Measurements from ENCODE around the gene FYN. TPM values are rescaled to one million over a fixed set of nuclear protein-coding genes. Genes with fewer than 3 reads are reported as not detected.

The FYN gene
- polyA plus RNA-seq, 1 donor (not counting 4 experiments of a cell fraction or from before 2014, with no cell fraction given), result 24.7 TPM

- H3K4me3 ChIP-seq (ENCODE audit: control insufficient read depth in 2 of 3, extremely low read depth in 1 of 3, insufficient read depth in 2 of 3, low read depth in 1 of 3, low read length in 3 of 3), result no peak overlapping the region
- DNase-seq (ENCODE audit: low read depth, low spot score), result no peak
- peaks cover 2% of the 10 kb centered on the region for H3K79me2 ChIP-seq (ENCODE audit: control insufficient read depth, insufficient read depth, low read length)
- no peak overlapping the region for H3K9ac ChIP-seq (ENCODE audit: control insufficient read depth, extremely low read depth, insufficient read depth, low read length)
- H2AFZ ChIP-seq (ENCODE audit: control insufficient read depth, low read length), result no peak overlapping the region
- no peak overlapping the region for H3K27ac ChIP-seq (ENCODE audit: control insufficient read depth, insufficient read depth, low read length)
- dilution Hi-C loops (cut with MboI; ENCODE audit: extremely low pct_ligation_motif_present, low sequenced_read_pairs), result no loop called here
- no peak for FAIRE-seq
- no peak overlapping the region for H3K4me2 ChIP-seq (ENCODE audit: control insufficient read depth, extremely low read depth, insufficient read depth, low read depth, low read length)
- TF ChIP-seq EZH2 (IDR thresholded peaks at IDR 0.05; ENCODE audit: low read length) (no peak), CTCF (optimal IDR thresholded peaks at IDR 0.05 in 1 of 3, IDR thresholded peaks at IDR 0.05 in 1 of 3, conservative IDR thresholded peaks at IDR 0.05 in 1 of 3; ENCODE audit: extremely low read depth in 1 of 3, insufficient read depth in 2 of 3, low read length in 3 of 3) (no peak)
- H3K9me1 ChIP-seq (ENCODE audit: control insufficient read depth, extremely low read depth, insufficient read depth, low read length), result no peaks in the 10 kb centered on the region
- H3K4me1 ChIP-seq (ENCODE audit: control insufficient read depth, extremely low read depth, insufficient read depth, low read length), result peaks cover 10% of the 10 kb centered on the region
- H3K36me3 ChIP-seq (ENCODE audit: control insufficient read depth in 2 of 2, extremely low read depth in 1 of 2, insufficient read depth in 2 of 2, low read length in 2 of 2), result no peaks in the 10 kb centered on the region
- no peaks in the 10 kb centered on the region for H3K27me3 ChIP-seq (ENCODE audit: control insufficient read depth, extremely low read depth, insufficient read depth, low read length)
- H3K9me3 ChIP-seq (ENCODE audit: control insufficient read depth, low read depth, low read length), result no peaks in the 10 kb centered on the region
- no peaks in the 10 kb centered on the region for H4K20me1 ChIP-seq (ENCODE audit: control insufficient read depth, extremely low read depth, insufficient read depth, low read length)
Observed at GRCh38 chr6:111803804-111804203, 69.4 kb downstream of the FYN start.

GRCh38 chr6:111803371-111803770 is 69.9 kb downstream of the FYN start:
- TF ChIP-seq CTCF (optimal IDR thresholded peaks at IDR 0.05 in 1 of 3, IDR thresholded peaks at IDR 0.05 in 1 of 3, conservative IDR thresholded peaks at IDR 0.05 in 1 of 3; ENCODE audit: extremely low read depth in 1 of 3, insufficient read depth in 2 of 3, low read length in 3 of 3), result no peak
- TF ChIP-seq EZH2 (IDR thresholded peaks at IDR 0.05; ENCODE audit: low read length), result no peak
- Histone ChIP-seq H3K9me3 (ENCODE audit: control insufficient read depth, low read depth, low read length) (no peaks in the 10 kb centered on the region), H3K36me3 (ENCODE audit: control insufficient read depth in 2 of 2, extremely low read depth in 1 of 2, insufficient read depth in 2 of 2, low read length in 2 of 2) (no peaks in the 10 kb centered on the region), H3K9ac (ENCODE audit: control insufficient read depth, extremely low read depth, insufficient read depth, low read length) (no peak overlapping the region), H3K4me3 (ENCODE audit: control insufficient read depth in 2 of 3, extremely low read depth in 1 of 3, insufficient read depth in 2 of 3, low read depth in 1 of 3, low read length in 3 of 3) (no peak overlapping the region), H3K27ac (ENCODE audit: control insufficient read depth, insufficient read depth, low read length) (no peak overlapping the region), H3K79me2 (ENCODE audit: control insufficient read depth, insufficient read depth, low read length) (peaks cover 2% of the 10 kb centered on the region), H4K20me1 (ENCODE audit: control insufficient read depth, extremely low read depth, insufficient read depth, low read length) (no peaks in the 10 kb centered on the region), H3K27me3 (ENCODE audit: control insufficient read depth, extremely low read depth, insufficient read depth, low read length) (no peaks in the 10 kb centered on the region), H3K4me2 (ENCODE audit: control insufficient read depth, extremely low read depth, insufficient read depth, low read depth, low read length) (no peak overlapping the region), H3K9me1 (ENCODE audit: control insufficient read depth, extremely low read depth, insufficient read depth, low read length) (no peaks in the 10 kb centered on the region), H3K4me1 (ENCODE audit: control insufficient read depth, extremely low read depth, insufficient read depth, low read length) (peaks cover 10% of the 10 kb centered on the region), H2AFZ (ENCODE audit: control insufficient read depth, low read length) (no peak overlapping the region)
- no peak for DNase-seq (ENCODE audit: low read depth, low spot score)
- dilution Hi-C loops (cut with MboI; ENCODE audit: extremely low pct_ligation_motif_present, low sequenced_read_pairs), result no loop called here
- FAIRE-seq, result no peak
